Measurements from ENCODE around the gene VTCN1.
"Not testable (repeated sequence)": the region's sequence is repeated elsewhere in the genome, so short reads cannot be mapped to it uniquely, and the experiment has no call there.

Gene VTCN1

DNA sequence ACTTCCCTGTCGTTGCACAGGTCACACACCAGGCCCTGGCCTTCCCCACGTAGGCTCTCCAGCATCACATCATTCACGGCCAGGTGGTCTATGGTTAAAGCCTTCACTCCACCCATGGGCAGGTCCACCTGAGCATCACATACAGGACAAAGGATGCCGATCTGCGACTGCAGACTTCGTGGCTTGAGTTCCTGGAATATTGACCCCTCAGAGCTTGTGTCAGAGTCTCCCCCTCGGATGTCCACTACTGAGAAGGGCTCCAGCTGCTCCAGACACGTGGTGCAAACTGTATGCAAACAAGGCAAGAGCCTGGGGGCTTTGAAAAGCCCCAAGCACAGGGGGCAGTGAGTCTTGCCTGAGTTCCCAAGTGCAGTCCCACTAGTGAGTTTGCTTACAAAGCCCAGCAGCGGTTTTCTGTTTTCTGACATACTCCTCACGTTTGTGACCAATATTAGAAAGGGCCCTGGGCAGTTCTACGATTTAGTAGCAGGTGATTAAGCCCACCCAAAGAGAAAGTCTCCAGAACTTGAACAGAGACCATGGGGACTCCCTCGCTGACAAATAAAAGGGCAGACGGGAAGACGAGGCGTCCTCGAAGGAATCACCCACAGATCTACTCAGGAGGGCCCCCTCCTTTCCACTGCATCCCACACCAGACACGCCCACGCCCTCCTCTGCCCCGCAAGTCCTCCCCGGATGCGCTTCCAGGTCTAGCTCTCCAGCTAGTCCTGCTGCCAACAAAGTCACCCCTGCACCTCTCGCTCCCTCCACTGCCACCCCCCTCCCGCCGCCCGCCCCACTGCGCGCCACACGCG, 89.7 kb downstream of the VTCN1 start:
- DNase-seq: peak in 2 of 4 experiments; percentile 19 to 20

DNA sequence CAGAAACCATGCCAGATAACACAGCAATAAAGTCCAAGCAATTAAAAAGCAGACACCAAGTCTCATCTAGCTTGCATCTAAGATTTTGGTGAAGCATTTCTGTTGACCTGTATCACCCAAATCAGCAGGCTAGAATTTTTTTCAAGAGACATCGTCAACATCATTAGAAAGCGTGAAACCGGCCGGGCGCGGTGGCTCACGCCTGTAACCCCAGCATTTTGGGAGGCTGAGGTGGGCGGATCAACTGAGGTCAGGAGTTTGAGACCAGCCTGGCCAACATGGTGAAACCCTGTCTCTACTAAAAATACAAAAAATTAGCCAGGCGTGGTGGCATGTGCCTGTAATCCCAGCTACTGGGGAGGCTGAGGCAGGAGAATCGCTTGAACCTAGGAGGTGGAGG, 91.6 kb downstream of the VTCN1 start:
- not testable (repeated sequence) for DNase-seq

DNA sequence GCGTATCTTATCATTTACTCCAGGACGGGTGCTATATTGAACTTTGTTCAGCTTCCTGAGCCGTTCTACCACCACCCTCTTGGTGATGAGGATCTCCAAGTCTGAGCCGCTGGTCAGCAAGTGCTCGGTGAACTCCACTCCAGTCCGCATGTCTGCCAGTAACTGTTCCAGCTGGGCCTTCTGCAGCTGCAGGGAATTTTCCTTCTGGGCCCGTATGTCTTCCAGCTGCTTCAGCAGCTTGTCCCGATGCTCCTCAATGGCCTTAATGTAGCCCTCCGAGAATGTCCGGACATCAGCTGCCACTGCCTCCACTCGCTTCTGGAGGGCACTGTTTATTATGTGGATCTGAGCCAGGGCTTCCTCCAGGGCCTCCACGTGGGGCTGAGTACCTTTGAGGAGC, 92.6 kb downstream of the VTCN1 start:
- DNase-seq: no peak

DNA sequence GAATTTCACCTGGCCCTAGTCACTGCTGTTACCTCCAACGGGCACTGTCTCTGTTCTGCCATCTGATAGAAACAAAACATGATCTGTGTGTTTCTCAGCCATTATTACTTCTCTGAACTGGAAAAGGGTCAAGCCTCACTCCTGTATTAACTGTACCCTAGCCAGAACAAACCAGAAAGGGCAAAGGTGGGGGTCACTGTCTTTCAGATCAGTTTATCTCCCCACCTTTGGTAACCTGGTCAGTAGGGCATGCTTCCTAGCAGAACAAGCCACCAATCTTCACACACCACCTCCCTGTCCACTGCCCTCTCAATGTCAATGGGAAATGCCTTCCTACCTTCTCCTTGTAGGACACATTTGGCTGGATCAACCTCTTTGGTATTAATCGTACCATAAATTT, 93.0 kb downstream of the VTCN1 start:
- no peak for DNase-seq

DNA sequence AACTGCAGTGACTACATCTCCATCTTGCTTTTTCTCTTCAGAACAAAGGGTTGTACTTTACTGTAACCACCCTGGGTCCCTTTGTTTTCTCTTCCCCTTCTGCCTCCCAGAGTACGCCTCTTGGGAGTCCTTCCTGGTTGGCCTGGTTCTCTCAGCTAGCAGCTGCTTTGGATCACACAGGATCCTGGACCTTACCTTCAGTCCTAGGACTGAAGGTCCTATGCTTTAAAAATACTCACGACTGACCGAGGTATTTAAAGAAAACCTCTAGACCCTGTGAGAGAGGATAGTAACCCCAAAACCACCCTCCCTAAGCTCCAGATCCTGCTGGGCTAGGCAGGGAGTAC, 94.0 kb downstream of the VTCN1 start:
- DNase-seq: no peak

DNA sequence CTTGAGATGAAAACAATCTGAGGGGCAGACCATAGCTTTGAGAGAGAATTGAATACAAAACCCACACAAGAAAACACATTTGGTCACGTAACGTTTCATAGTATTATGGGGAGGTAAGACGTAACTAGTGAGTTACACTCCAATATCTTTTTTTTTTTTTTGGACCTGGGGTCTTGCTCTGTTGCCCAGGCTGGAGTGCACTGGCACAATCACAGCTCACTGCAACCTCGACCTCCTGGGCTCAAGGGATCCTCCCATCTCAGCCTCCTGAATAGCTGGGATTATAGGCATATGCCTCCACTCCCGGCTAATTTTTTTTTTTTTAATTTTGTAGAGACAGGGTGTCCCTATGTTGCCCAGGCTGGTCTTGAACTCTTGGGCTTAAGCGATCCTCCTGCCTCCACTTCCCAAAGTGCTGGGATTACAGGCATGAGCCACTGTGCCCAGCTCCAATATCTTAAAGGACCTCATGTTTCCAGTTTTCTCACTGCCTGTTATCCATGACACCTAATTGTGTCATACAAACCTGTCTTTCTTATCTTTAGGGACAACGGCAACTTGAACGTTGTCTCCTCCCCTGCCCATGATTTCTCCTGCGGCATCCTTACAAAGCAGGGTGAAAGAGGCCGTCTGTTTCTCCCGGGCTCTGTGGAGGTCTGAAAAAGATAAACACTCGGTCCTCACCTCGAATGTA, 94.5 kb downstream of the VTCN1 start:
- no peak for DNase-seq

DNA sequence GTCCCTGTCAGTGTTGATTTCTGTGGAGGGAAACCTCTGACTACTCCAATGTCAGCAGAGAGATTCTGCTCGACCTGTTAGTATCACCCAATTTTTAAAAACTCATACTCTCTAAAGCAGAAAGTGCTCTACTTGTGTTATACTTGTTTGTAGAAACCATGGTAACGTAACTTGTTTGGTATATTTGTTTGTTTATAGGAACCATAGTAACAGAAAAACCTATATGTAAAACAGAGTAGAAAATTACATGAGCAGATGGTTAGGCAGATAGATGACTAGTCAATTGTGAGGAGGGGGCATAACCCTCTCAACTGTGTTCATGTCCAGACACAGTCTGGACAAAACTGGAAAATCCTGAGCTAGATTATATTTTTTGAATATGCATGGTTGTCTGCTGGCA, 95.8 kb downstream of the VTCN1 start:
- no peak for DNase-seq

DNA sequence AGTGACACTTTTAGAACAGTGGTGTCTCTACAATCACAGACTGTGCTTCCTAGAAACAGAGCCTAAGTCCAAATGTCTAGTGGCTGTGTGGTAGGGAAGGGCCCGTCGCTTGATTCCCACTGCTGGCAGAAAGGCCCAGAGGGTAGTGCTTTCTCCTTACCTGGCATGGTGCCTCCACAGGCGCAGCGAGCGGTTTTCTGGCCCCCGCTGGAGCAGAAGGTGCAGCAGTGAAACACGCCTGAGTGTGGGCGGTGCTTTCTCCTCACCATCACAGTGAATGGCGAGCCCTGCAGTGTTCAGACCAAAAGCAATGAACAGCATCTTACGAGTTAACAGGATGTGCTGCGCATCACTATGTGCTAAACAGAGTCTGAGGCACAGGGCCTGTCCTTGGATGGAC, 97.5 kb downstream of the VTCN1 start:
- no peak for DNase-seq

DNA sequence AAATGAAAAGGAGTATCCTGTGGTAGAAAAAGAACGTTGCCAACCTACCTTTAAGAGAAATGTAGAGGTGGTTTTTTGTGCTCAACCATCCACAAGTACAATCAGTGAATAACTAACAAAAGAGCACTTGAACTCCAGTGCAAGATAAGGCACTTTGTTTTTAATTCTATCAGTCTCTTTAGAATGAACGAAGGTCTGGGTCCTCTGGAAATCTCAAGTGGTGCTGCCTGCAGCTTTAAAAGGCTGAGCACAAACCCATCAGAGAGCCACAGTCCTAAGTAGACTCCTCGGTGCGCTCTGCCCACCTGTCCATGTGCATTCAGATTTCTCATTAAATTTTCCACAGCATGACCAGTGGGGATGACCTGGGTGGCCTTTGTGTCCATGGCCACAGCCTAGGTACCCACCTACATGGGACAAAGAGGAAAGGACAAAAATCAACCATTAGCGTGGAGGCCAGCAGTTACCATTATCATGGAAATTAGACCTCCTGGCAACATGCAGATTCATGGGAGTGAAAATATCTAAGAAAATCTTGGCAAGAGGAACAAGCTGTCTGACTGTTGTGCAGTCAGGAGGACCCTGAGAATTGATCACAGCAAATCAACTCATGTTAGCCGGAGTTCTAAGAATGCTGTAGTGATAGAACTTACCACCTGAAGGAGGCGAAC, 98.5 kb downstream of the VTCN1 start:
- DNase-seq: no peak

DNA sequence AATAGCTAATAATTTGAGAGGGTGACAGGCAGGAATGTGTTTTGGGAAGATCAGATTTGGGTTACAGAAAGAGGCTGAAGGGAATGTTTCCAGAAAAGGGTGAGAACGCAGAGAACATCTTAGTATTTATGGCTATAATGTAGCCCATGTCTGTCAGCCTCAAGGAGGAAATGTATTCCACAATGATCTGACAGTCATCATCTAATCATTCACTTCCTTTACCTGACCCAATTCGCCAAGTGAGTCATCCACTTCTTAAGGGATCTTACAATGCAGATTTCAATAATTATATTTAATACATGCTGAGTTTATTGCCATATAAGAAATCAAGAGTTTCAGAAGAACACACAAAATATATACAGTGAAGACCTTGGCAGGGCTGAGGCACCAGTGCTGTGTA, 100.0 kb downstream of the VTCN1 start:
- no peak for DNase-seq

DNA sequence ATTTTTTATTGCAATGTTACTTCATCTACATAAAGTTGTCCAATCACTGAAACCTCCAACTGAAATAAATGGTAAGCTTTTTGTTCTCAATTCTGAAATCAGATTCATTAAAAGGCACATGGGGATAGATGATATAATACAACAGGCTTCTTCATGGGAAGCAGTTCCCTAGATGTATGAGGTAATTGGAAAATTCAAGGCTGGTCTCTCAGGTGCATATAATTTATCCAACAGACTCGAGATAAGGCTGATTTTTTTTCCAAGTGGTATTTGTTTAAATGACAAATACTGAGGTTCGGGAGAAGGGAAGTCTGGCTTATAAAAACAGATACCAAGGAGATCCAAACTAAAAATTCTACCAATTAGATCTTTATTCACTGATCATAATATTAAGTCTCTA, 103.4 kb downstream of the VTCN1 start:
- DNase-seq: no peak

DNA sequence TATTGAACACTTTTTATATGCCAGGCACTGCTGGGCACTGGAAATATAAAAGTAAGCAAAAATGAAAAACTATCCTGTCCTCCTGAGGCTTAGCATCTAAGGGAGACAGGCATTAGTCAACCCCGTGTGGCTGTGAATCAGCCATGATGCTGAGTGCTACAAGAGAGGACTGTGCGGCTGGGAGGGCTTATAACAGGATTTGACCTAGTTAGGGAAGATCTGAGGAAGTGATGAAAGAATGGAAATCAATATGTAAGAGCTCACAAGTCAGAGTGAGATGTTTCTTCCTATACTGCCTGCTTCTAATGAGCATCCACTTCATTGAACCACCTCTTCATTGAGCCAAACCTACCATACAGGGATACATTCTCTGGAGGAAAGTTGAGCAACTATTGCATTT, 104.2 kb downstream of the VTCN1 start:
- DNase-seq: no peak

DNA sequence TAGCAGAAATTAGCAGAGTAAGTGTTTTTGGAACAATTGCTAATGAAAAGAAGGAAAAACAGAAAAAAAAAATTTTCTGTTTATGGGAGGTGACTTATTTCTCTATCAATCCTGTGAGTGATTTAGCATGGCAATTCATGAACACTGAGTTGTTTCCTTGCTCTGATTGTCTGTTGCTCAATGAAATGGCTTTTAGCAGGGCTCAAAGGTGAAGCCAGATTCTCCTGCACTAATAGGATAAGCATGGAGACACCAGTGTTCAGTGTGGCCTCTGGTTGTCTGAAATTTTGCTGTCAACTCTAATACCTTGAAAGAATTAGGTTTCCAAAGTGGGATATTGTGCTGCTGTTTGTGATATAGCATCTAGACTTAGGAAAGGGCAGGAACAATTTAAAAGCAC, 105.0 kb downstream of the VTCN1 start:
- no peak for DNase-seq

DNA sequence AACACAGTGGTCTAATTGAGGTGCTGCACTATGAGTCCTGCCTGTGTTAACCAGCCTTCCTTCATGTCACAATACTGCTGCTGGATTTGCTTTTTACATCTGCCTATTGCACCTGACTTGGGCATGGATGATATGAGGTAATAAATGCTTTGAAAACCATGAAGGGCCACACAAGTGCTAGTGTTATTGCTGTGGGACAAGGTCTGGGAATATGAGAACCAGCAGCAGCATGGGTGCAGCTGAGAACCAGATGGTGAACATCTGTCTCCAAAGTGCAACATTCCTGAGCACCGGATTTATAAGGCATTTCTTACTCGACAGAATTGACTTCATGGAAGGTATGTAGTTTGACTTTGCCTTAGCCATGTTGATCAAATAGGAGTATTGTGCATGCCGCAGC, 105.7 kb downstream of the VTCN1 start:
- no peak for DNase-seq

DNA sequence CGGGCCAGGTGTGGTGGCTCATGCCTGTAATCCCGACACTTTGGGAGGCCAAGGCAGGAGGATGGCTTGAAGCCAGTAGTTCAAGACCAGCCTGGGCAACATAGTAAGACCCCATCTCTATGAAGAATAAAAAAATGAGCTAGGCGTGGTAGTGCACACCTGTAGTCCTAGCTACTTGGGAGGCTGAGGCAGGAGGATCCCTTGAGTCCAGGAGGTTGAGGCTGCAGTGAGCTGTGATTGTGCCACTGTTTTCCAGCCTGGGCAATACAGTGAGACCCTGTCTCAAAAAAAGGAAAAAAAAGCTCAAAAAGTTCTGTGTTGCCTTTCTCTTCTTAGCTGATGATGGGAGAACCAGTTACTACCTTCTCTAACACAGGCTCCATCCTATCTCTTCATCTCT, 108.9 kb downstream of the VTCN1 start:
- DNase-seq: not testable (repeated sequence)

DNA sequence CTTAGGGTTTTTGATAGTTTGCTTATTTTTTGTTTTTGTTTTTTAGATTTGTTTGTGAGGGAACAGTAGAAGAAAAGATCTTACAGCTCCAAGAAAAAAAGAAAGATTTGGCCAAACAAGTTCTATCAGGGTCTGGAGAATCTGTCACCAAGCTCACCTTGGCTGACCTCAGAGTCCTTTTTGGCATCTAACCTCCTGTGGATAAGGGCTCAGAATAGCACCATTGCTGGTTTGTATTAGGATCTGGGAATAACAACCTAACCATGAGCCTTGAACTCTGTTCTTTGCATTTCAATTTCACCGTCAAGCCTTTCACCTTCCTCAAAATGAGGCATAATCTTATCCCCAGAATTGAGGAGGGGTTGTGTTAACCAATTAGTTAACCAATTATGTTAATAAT, 109.4 kb downstream of the VTCN1 start:
- DNase-seq: no peak

DNA sequence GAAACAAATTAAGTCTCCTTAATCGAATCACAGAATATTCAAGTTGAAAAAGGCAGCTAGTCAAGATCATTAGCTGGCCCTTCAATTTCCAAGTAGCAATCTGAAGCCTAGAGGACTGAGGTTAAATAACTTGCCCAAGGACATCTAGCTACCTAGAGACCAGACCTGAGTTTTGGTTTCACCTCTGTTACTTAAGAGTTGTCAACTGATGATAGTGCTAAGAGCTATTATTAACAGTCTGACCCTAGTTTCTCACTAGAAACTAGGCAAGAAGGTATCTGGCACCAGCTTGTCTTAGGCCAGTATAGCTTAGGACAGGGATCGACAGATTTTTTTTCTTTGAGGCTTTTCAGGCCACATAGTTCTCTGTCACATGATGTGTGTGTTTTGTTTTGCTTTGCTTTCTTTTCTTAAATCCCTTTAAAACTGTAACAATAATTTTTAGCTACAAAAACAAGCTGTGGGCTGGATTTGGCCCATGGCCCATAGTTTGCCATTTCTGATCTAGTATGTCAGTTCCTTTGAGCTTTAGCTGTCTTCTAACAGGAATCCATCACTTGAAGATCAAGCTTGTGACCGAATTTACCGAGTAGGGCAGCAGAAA, 112.3 kb downstream of the VTCN1 start:
- DNase-seq: no peak

DNA sequence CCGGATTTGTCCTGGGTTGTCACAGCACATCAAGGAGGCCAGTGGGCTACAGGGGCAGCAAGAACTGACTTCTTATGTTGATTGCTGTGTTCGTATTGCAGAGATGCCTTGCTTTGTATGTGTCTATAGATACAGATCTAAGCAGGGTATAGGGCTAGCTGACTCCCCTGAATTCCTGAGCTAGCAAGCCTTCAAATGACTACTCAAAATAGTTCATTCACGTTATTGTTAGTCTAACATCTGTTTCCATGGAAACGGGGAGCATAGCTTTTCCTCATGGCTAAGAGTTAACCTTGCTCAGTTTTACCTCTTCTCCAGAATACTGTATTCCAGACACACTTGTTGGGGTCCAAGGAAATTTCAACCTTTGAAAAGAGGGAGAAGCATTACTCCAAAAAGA, 113.3 kb downstream of the VTCN1 start:
- DNase-seq: no peak

DNA sequence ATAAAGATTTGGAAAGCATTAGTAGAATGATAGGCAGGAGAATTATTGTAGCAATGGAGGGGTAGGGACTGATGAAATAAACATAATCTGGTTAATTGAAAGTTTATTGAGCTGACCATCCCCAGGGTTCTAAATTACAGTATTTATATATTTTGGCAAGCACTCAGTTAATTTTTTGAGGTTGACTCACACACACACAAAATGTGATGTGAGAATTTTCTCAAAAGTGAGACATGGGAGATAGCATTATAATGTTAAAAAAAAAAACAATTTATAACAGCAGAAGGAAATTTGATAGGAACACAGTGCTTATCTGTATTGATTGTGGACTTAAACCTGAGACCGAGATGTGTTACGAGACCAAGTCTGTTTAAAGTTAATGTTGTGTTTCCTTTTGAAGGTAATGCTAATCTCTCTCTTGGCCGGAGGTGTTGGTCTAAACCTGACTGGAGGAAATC, 113.7 kb downstream of the VTCN1 start:
- DNase-seq: no peak

DNA sequence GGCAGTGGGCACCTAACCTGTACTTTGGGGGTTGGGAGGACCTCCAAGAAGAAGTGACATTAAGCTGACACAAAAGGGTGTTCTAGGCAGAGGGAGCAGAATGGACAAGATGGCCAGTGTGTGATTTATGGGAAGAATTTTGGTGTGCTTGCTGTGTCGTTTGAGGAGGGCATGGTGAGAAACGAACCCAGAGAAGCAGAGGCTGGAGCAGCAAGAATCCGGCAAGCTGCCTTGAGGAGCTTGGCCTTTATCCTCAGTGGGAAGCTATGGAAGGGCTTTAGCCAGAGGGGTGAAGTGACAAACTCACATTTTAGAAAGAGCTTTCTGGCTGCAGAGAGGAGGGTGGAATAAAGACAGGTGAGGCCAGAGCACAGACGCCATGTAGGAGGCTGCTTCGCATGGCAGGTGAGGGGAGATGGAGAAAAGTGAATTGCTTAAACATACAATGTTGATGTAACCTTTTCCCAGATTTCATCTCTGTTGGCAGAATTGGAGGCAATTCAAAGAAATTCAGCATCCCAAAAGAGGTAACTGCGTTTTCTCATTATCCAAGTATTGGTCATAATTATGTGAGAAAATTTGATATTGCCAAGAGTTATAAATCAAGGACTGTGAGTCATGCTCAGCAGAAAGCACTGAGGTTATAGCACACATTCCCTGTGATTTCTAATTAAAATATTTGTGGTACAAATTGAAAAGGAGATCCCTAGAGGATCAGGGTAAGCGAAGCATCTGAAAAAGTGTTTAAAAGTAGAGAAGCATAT, 115.7 kb downstream of the VTCN1 start:
- DNase-seq: no peak

DNA sequence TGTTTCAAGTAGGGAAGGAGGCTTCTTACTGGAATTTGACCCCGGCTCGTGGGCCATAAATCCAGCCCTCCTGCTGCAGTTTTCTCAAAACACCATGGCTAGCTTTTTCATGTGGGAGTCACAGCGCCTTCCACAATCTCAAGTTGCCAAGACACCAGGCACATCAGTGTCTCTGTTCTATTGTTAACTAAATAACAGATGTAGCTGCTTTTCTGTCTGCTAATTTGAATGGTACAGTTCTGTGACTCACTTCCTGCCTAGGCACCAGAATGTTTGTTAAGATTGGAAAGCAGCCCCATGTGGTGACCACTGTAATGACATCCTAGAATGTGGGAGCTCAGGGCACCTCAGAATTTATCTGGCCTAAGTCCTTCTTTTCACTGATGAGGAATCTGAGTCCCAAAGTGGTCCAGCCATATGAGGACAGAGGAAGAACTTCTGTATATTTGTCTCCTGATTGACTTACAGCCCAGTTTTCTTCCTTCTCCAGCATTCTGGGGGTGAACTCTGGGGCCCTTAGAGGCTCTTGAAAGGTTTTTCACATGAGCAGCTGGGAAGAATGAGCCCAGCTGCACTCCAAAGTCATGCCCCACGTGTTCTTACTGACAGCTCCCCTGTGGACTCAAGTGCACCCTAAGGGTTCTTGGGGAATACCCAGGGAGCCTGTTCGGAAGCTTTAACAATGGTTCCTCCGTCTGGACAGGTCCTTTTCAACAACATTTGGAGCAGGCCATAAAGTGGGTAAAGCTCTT, 116.7 kb downstream of the VTCN1 start:
- no peak for DNase-seq

Measured in activated naive CD4-positive, alpha-beta T cell (primary cell).